ENCODE results near the gene CYP2J2.
A peak's percentile ranks its signal among the peaks of the same experiment; 100 is the strongest.
"Not testable (repeated sequence)": the region's sequence is repeated elsewhere in the genome, so short reads cannot be mapped to it uniquely, and the experiment has no call there.

CYP2J2 gene

GRCh38 chr1:59926381-59927123 is at the start of gene CYP2J2:
CYP2J2 (minus strand) TSS chr1:59926773; CDS start chr1:59926746, 27 bp downstream.
- peak; percentile 72 for FAIRE-seq
- DNase-seq (ENCODE audit: extremely low spot score, insufficient read length, low read depth), result no peak

GRCh38 chr1:59973719-59974118 is 47.1 kb upstream of the CYP2J2 start:
- DNase-seq (ENCODE audit: extremely low spot score, insufficient read length, low read depth) (no peak), FAIRE-seq (no peak)

GRCh38 chr1:59972216-59972927 is 45.8 kb upstream of the CYP2J2 start:
- FAIRE-seq (no peak), DNase-seq (ENCODE audit: extremely low spot score, insufficient read length, low read depth) (no peak)

- FAIRE-seq, result peak; percentile 73
These were observed 44.9 kb upstream of the CYP2J2 start for GRCh38 chr1:59971464-59971911.

GRCh38 chr1:59969542-59970175 is 43.1 kb upstream of the CYP2J2 start:
- not testable (repeated sequence) for DNase-seq (ENCODE audit: extremely low spot score, insufficient read length, low read depth); FAIRE-seq

More at GRCh38 chr1:59971464-59971911, 44.9 kb upstream of the CYP2J2 start:
- peak; percentile 17 for DNase-seq (ENCODE audit: extremely low spot score, insufficient read length, low read depth)

GRCh38 chr1:59968746-59969145 is 42.2 kb upstream of the CYP2J2 start:
- not testable (repeated sequence) for FAIRE-seq

GRCh38 chr1:59967780-59968179 is 41.2 kb upstream of the CYP2J2 start:
- no peak for DNase-seq (ENCODE audit: extremely low spot score, insufficient read length, low read depth)
- no peak for FAIRE-seq

More at GRCh38 chr1:59968746-59969145, 42.2 kb upstream of the CYP2J2 start:
- DNase-seq (ENCODE audit: extremely low spot score, insufficient read length, low read depth), result not testable (repeated sequence)

- no peak for DNase-seq (ENCODE audit: extremely low spot score, insufficient read length, low read depth)
- no peak for FAIRE-seq
These were observed 40.6 kb upstream of the CYP2J2 start for GRCh38 chr1:59967141-59967697.

GRCh38 chr1:59952065-59952464 is 25.5 kb upstream of the CYP2J2 start:
- no peak for DNase-seq (ENCODE audit: extremely low spot score, insufficient read length, low read depth)
- no peak for FAIRE-seq

GRCh38 chr1:59949648-59950047 is 23.1 kb upstream of the CYP2J2 start:
- DNase-seq (ENCODE audit: extremely low spot score, insufficient read length, low read depth), result no peak
- FAIRE-seq, result no peak

GRCh38 chr1:59948990-59949389 is 22.4 kb upstream of the CYP2J2 start:
- FAIRE-seq (no peak), DNase-seq (ENCODE audit: extremely low spot score, insufficient read length, low read depth) (no peak)

GRCh38 chr1:59947047-59947938 is 20.7 kb upstream of the CYP2J2 start:
- FAIRE-seq, result peak; percentile 89
- peak; percentile 29 for DNase-seq (ENCODE audit: extremely low spot score, insufficient read length, low read depth)

GRCh38 chr1:59945790-59946189 is 19.2 kb upstream of the CYP2J2 start:
- DNase-seq (ENCODE audit: extremely low spot score, insufficient read length, low read depth) (no peak), FAIRE-seq (no peak)

- no peak for DNase-seq (ENCODE audit: extremely low spot score, insufficient read length, low read depth)
- FAIRE-seq, result no peak
These were observed 12.8 kb upstream of the CYP2J2 start for GRCh38 chr1:59939393-59939792.

GRCh38 chr1:59937636-59938210 is 11.2 kb upstream of the CYP2J2 start:
- FAIRE-seq (no peak), DNase-seq (ENCODE audit: extremely low spot score, insufficient read length, low read depth) (no peak)

- DNase-seq (ENCODE audit: extremely low spot score, insufficient read length, low read depth), result no peak
- FAIRE-seq, result no peak
These were observed 9.8 kb upstream of the CYP2J2 start for GRCh38 chr1:59936358-59936821.

GRCh38 chr1:59928996-59929395 is 2.4 kb upstream of the CYP2J2 start:
- DNase-seq (ENCODE audit: extremely low spot score, insufficient read length, low read depth) (no peak), FAIRE-seq (no peak)

- FAIRE-seq (no peak), DNase-seq (ENCODE audit: extremely low spot score, insufficient read length, low read depth) (no peak)
These were observed 640 bp upstream of the CYP2J2 start for GRCh38 chr1:59927213-59927612.

- FAIRE-seq (no peak), DNase-seq (ENCODE audit: extremely low spot score, insufficient read length, low read depth) (no peak)
These were observed 1.9 kb downstream of the CYP2J2 start for GRCh38 chr1:59924653-59925052.
